Measurements from ENCODE around the gene TRERF1.
A peak's percentile ranks its signal among the peaks of the same experiment; 100 is the strongest.

The TRERF1 gene

DNA sequence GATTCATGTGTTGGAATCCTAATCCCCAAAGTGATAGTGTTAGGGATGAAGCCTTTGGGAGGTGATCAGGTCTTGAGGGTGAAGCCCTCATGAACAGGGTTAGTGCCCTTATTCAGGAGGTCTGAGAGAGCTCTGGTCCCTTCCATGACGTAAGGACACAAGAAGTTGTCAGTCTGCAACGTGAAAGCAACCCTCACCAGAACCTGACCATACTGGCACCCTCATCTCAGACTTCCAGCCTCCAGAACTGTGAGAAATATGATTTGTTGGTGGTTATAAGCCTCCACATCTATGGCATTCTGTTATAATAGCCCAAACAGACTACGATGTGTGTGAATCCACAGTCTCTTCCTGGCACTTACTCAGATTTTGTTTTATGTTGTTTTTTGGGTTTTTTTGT lies 90.7 kb downstream of the TRERF1 start:
- DNase-seq = no peak
- in situ Hi-C loops (cut with HindIII; ENCODE audit: low pct_ligation_motif_present, low pct_unique_long_range_greater_than_20kb, low sequenced_read_pairs) = no loop called here

DNA sequence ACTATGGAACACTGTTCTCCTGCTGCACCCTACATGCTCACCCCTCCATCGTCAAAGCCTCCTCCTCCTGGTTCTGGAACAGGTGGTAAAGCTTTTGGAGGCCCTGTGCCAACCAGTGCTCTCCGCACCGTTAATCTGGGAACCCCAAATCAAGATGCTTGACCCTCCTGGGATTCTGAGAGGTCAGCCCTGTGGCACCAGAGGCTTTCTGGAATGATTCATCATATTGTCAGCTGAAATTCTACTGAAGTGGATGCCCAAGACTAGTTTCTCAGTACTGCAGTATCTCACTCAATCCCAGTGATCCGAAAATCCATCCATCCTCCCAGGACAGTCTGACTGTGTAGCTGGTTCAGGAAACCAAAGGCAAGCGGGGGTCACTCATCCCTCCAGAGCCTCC lies 92.7 kb downstream of the TRERF1 start:
- in situ Hi-C loops (cut with HindIII; ENCODE audit: low pct_ligation_motif_present, low pct_unique_long_range_greater_than_20kb, low sequenced_read_pairs) = no loop called here

DNA sequence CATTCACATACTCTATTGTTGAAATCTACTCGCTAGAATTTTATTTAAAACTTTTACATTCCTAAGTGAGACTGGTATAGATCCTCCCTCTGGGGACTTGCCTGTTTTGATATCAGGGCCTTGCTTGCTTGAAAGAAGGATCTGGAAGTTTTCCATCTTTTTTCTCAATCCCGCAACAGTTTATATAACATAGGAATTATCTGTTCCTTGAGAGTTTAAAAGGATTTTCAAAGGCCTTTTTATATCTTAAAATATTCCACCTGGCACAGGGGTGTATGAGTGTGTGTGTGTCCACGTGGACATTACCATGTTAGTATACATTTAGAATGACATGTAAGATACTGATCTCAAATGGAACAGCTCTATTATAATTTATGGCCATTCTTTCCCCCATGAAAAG lies 96.3 kb downstream of the TRERF1 start:
- DNase-seq = no peak
- in situ Hi-C loops (cut with HindIII; ENCODE audit: low pct_ligation_motif_present, low pct_unique_long_range_greater_than_20kb, low sequenced_read_pairs) = no loop called here

More for the DNA sequence above, 92.7 kb downstream of the TRERF1 start:
- peak; percentile 22 for DNase-seq

DNA sequence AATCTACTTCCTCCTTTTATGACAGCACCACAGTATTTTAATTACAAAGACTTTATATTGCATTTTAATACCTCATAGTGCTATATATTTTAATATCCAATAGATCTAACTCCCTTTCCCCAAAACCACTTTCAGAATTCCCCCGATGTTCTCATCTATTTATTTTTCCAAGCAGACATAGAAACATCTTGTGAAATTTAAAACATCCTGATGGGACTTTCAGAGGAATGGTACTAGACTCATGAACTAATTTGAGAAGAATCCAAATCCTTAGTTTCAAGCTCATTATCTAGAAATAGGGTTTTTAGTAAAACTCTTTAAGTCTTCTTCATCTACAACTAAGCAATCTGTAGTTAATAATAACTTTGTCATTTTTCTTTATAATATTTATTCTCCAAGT lies 97.0 kb downstream of the TRERF1 start:
- in situ Hi-C loops (cut with HindIII; ENCODE audit: low pct_ligation_motif_present, low pct_unique_long_range_greater_than_20kb, low sequenced_read_pairs) = no loop called here
- DNase-seq = no peak

DNA sequence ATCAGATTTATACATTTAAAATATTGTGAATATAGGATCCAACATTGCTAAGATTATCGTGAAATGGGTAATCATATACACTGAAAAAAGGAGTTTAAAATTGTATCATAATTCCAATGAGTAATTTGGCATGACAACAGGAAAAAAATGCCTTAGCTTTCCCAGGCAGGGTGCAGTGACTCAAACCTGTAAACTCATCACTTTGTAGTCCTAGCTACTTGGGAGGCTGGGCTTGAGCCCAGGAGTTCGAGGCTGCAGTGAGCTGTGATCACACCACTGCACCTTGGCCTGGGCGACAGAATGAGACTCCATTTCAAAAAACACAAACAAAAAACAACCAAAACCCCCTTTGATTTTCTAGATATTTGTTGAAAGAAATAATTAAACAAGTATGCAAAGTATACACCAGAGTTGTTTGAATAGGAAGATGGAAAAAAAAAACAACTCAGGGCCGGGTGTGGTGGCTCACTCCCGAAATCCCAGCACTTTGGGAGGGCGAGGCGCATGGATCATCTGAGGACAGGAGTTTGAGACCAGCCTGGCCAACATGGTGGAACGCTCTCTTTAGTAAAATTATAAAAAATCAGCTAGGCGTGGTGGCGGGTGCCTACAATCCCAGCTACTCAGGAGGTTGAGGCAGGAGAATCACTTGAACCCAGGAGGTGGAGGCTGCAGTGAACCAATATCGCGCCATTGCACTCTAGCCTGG lies 98.7 kb downstream of the TRERF1 start:
- peak; percentile 11 for DNase-seq
- in situ Hi-C loops (cut with HindIII; ENCODE audit: low pct_ligation_motif_present, low pct_unique_long_range_greater_than_20kb, low sequenced_read_pairs) = no loop called here

DNA sequence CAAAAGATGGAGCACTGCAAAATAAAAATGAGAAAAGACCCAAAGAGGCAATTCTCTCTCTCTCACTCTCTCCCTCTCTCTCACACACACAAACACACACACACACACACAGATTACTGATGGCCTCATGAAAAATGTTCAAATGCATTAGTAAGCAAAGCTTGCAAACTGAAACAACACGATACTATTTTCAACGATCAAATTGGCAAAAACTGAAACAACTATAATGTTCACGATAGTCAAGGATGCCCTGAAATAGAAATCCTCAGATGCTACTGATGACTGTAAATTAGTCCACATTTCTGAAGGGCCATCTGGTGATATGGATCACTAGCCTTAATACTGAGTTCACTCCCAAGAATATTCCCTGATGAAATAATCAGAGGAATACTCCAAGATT lies 100.8 kb downstream of the TRERF1 start:
- no peak for DNase-seq
- in situ Hi-C loops (cut with HindIII; ENCODE audit: low pct_ligation_motif_present, low pct_unique_long_range_greater_than_20kb, low sequenced_read_pairs) = no loop called here

DNA sequence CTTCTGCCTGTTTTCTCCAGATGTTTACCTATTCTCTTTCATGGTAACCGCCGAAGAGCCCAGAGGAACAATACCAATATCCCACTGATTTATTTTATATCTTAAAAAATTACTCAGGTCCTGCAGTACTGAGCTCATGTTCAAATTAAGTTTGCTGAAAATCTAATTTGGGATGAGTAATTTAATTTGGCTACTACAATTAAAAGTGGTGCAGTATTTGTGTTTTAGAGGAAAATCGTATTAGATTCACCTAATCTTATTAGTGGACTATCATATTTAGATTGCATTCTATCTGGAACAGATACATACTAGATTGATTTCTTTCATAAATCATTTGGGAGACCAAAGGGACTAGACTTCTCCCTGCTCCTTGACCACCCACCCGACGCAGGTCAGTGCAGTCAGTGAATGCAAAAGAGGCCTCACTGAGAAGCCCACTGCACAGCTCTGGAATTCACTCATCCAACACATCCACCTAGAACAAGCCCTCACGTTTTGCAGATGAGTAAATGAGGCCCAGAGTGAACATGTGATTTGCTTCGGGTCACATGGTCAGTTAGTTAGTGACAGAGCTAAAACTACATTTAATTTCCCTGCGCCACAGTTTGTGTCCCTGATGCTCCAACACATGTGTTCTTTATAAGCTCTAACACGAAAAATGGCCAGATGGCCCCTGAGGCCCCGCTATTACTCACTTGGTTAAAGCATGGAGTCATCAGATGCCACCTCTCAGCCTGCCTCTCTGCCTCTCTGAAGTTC lies 101.8 kb downstream of the TRERF1 start:
- DNase-seq = no peak
- in situ Hi-C loops (cut with HindIII; ENCODE audit: low pct_ligation_motif_present, low pct_unique_long_range_greater_than_20kb, low sequenced_read_pairs) = no loop called here

DNA sequence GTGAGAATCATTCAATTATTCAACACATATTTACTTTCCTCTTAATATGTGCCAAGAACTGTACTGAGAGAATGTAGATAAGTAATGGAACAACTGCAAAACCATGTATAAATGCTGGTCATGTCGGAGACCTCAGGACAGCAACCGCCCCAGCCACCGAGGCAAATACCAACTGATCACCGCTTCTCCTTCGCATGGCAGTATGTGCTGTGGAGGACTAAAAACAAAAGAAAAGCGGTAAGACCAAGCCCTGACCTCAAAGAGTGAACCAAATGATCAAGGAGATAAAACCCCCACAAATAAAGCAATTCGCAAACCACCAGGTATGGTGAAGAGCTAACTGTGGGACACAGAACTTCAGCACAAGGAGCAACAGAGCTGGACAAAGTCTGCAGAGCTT lies 104.3 kb downstream of the TRERF1 start:
- in situ Hi-C loops (cut with HindIII; ENCODE audit: low pct_ligation_motif_present, low pct_unique_long_range_greater_than_20kb, low sequenced_read_pairs) = no loop called here
- no peak for DNase-seq

DNA sequence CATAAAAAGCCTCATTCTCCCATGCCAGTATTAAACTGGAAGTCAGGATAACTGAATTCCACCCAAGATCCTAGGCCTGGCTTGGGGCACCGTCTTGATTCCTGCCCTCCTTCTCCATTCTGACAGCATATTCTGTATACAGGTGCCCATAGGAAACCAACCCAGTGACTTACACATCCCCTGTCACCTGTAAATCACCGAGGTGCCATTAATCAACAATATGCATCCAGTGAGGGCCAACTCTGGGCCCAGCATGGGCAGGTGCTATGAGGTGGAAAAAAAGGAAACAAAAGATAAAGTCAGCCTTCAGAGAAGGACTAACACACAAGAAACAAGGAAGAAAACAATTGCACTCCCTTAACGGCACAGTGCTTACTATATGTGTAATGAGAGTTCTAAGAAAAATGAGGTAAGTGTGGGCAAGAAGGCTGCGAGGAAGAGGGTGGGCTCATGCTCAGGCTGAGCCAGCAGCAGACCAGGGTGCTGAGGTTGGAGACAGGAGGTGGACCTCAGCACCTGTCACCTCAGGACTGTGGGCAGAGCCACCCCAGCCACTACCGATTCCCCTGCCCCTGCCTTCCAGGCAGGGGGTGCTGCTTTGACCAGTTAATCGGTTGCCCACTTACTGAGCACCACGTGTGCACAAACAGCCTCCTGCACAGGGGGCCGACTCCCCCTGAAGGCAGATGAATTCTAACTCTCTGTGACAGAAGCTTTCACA lies 105.9 kb downstream of the TRERF1 start:
- in situ Hi-C loops (cut with HindIII; ENCODE audit: low pct_ligation_motif_present, low pct_unique_long_range_greater_than_20kb, low sequenced_read_pairs) = no loop called here
- no peak for DNase-seq

DNA sequence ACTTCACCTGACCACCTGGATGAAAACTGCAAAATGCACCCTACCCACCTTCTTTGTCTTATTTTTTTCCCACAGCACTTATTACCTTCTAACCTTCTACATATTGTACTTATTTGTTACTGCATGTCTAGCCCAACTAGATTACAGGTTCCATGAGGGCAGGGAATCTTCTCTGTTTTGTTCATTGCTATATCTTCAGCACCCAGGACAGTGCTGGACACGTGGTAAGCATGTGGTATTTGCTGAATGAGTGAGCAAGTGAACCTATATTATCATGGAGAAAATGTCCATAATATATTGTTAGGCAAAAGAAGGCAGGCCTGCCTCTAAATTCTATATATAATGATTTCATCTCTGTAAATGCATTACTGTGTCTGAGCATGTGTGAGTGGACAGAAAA lies 107.0 kb downstream of the TRERF1 start:
- in situ Hi-C loops (cut with HindIII; ENCODE audit: low pct_ligation_motif_present, low pct_unique_long_range_greater_than_20kb, low sequenced_read_pairs) = no loop called here

DNA sequence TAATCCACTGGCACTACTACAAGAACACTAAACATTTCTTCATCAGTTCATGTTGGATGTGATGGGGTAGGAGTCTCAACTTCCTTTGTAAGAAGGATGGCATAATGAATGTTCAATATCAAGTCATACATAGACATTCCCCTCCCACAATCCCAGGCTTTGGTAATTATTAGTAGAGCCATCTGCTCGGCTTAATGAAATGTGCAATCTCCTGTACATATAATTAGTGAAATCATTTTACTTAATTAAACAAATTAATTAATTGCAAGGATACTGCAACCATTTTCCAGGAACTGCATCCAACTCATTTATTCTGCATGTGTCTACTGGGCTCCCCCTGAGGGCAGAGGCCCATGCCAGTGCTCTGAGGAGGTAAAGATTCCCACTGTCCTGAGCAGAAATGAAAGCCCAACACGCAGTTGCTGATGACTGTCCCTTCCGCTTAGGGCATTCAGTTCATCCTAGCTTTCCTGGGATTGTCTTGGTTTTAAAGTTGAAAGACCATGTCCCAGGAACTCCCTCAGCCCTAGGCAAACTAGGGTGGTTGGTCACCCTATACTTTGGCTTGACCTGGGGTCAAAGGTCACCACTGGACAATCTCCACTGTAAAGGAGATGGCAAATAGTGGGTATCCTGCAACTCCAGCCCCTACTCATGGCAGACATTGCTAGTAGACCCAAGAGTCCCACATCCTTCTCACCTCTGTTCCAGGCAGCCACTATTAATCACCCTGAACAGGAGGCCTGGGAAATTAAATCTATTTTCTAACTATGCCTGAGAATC lies 109.8 kb downstream of the TRERF1 start:
- in situ Hi-C loops (cut with HindIII; ENCODE audit: low pct_ligation_motif_present, low pct_unique_long_range_greater_than_20kb, low sequenced_read_pairs) = no loop called here
- DNase-seq = no peak

More for the DNA sequence above, 107.0 kb downstream of the TRERF1 start:
- DNase-seq = no peak

DNA sequence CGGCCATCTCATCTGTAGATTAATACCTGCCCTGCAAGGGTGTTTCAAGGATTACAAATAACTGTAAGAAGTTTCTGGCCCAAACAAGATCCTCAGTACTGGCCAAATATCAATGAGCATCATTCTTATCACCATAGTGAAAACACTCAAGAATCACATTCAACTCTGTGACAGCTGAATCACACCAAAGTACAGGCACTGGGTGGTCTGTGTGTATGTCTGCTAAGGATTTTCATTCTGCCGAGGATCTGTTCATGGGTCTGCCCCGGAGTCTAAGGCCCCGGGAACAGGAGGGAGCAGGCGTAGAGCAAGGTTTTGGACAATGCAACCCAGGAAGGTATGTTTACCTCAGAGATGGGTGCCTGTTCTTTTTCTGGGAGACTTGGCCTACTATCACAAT lies 110.5 kb downstream of the TRERF1 start:
- DNase-seq = no peak
- in situ Hi-C loops (cut with HindIII; ENCODE audit: low pct_ligation_motif_present, low pct_unique_long_range_greater_than_20kb, low sequenced_read_pairs) = no loop called here

DNA sequence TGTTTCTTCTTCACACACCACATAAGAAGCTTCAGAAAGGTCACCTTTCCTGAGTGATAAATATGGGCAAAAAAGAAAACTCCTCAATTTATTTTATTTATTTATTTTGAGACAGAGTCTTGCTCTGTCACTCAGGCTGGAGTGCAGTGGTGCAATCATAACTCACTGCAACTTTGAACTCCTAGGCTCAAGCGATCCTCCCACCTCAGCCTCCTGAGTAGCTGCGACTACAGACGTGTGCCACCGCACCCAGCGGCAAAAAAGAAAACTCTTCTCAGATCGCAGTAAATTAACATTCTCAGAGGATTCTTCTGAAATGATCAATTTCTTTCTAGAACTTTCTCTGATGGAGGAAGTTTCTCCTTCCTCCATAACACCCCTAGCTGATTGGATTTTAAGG lies 111.2 kb downstream of the TRERF1 start:
- DNase-seq = no peak
- in situ Hi-C loops (cut with HindIII; ENCODE audit: low pct_ligation_motif_present, low pct_unique_long_range_greater_than_20kb, low sequenced_read_pairs) = no loop called here

DNA sequence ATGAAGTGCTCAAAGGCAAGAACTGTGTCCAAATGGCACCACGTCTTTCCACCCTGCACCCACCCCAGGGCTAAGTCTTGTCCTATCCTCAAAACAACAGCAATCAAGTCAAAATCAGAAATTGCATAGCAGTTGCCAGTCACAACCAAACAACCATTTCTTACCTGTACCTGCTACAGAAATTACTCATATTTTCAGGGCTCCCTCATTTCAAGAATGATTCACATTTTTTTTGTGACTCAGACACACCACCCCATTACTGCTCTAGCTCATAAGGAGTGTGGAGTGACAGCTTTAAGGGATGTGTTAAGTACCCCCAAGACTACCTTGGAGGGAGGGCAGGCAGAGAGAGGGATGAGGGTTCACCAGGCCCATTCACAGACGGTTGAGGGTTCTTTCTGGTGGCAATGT lies 111.7 kb downstream of the TRERF1 start:
- no peak for DNase-seq
- in situ Hi-C loops (cut with HindIII; ENCODE audit: low pct_ligation_motif_present, low pct_unique_long_range_greater_than_20kb, low sequenced_read_pairs) = no loop called here

DNA sequence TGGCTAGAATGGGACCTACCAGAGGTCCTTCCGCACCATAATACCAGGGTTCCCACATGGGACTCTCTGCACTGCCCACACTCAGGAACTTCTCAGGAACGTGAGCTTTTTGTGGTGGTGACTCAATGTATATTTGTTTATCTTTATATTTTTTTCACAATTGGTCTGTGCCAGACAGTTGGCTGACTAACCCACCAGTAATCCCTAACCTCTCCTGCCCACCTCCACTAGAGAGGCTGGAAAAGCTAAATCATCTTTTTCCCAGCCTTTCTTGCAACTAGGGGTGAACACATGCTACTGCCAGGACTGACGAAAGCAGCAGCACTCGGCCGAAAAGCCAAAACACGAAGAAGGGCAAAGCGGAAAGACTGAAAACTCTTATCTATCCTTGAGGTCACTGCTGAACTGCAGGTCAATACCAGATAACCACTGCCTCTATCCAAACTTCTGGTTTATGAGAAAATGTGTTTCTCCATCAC lies 112.9 kb downstream of the TRERF1 start:
- peak; percentile 80 for DNase-seq

DNA sequence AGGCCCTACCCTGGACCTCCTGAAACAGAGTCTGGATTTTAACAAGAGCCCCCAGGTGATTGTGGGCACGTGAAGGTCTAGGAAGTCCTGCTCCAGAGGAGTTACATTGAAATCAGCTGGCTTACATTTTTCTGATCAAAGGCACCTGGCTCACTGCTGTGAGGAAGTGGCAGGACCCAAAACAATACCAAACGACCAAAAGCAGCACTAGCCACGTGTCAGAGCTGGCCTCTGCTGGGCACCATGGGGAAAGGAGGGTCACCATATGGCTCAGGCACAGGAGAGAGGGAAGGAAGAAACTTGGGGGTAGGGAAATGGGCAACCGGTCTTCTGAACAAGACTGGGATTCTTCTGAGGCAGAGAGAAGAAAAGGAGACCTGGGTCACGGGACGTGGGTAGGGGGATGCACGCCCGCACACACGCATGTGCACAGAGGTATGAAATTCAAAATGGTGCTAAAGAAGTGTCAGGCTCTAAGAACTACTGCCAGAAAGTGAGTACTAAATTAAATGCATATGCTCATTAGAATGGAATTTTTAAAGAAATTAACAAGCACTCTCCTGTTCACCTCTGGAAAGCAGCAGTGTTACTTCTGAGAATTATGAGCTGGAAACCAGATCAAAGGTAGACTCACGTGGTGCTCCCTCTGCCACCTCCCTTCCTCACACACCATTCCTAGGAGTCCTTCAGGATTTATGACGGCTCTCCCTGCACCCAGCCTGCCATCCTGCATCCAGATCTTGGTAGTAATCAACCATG lies 113.6 kb downstream of the TRERF1 start:
- in situ Hi-C loops (cut with HindIII; ENCODE audit: low pct_ligation_motif_present, low pct_unique_long_range_greater_than_20kb, low sequenced_read_pairs) = no loop called here

More for the DNA sequence above, 112.9 kb downstream of the TRERF1 start:
- in situ Hi-C loops (cut with HindIII; ENCODE audit: low pct_ligation_motif_present, low pct_unique_long_range_greater_than_20kb, low sequenced_read_pairs) = no loop called here

DNA sequence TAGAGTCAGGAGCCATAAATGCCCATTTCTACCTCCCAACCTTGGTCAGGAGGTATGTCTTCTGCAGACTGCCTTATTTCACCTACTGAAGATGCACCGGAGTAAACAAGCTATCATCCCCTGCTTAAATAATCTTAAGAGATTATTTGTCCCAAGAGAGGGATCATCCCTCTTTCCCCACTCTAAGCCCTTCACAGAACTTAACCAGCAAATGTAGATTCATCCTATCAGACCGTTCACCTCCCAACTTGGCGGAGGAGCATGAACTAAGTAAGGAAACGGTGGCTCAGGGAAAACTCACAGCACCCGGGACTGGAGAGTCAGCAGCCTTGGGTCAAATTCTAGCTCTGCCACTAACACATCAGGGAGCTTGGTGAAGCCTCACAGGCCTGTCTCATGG lies 115.3 kb downstream of the TRERF1 start:
- in situ Hi-C loops (cut with HindIII; ENCODE audit: low pct_ligation_motif_present, low pct_unique_long_range_greater_than_20kb, low sequenced_read_pairs) = no loop called here
- no peak for DNase-seq

More for the DNA sequence above, 113.6 kb downstream of the TRERF1 start:
- DNase-seq = no peak

DNA sequence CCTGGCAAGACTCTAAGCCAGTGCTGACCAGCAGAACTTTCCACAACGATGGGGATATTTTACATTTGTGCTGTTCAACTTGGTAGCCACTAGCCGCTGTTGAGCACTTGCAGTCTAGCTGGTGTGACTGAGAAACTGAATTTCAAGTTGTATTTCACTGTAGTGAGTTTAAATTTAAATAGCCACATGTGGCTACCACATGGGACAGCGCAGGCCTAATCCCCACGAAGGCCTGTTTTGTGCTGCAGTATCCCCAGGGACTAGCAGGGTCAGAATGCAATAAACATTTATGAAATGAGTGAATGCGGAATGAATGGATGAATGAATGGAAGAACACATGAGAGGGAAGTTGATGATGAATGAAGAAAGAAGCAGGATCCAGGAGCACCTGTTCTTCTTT lies 115.8 kb downstream of the TRERF1 start:
- in situ Hi-C loops (cut with HindIII; ENCODE audit: low pct_ligation_motif_present, low pct_unique_long_range_greater_than_20kb, low sequenced_read_pairs) = no loop called here
- no peak for DNase-seq
